ENCODE measurements around the gene HNRNPR.

The HNRNPR gene

DNA sequence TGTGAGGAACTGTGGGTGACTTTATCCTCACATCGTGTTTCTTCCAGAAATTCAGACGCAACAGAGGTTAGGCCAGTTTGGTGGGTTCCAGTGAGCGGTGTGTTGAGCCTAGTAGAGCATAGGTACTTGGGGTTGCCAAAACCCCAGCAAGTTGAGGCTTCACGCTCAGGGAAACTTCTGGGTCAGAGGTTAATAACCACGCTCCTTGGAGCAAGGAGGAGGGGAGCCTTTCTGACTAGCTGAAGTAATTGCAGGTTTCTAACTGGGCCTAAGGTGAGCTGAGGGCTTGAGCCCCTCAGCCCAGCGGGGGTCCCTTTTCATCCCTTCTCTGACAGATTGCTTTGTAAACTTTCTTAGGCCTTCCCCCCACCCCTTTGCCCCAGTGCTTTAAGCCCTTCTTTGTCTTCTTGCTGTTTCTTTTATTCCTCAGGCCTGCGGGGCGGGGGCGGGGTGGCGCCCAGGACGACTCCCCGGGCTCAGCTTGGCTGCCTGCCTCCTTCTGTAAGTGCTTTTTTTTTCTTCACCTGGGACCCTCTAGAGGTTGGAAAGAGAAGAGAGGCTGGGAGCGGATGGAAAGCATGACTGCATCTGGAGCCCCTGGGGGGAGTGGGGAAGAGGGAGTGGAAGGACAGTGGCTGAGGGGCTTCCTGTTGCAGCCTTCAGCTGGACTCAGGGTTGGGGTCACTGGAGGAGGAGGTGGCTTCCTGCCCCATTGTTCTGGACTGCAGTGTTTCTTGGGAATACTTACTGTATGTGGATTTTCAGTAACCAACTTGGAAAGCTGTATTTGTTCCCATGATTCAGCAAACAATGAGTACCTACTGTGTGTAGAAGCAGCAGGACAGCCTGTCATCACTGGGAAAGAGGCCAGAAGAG is 26.9 kb upstream of the HNRNPR start:
- DNase-seq: no peak
- in situ Hi-C loops (cut with HindIII; ENCODE audit: low pct_ligation_motif_present, low pct_unique_long_range_greater_than_20kb, low sequenced_read_pairs): no loop called here

DNA sequence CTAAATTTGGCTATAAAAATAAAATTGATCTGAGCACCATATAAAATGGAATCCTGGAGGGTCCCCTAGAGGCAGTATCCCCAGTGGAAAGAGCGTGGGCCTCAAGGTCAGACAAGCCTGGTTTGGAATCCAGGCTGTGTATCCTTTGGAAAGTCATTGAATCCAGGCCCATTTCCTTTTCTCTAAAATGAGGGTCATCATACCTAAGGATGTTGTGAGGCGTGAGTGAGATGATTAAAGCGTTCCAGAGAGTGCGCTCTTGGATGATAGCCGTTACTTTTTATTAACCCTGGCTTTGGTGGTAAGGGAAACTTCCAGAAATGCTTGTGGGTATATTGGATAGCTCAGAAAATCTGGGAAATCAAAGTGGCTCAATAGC is 26.2 kb upstream of the HNRNPR start:
- in situ Hi-C loops (cut with HindIII; ENCODE audit: low pct_ligation_motif_present, low pct_unique_long_range_greater_than_20kb, low sequenced_read_pairs): no loop called here
- DNase-seq: no peak

DNA sequence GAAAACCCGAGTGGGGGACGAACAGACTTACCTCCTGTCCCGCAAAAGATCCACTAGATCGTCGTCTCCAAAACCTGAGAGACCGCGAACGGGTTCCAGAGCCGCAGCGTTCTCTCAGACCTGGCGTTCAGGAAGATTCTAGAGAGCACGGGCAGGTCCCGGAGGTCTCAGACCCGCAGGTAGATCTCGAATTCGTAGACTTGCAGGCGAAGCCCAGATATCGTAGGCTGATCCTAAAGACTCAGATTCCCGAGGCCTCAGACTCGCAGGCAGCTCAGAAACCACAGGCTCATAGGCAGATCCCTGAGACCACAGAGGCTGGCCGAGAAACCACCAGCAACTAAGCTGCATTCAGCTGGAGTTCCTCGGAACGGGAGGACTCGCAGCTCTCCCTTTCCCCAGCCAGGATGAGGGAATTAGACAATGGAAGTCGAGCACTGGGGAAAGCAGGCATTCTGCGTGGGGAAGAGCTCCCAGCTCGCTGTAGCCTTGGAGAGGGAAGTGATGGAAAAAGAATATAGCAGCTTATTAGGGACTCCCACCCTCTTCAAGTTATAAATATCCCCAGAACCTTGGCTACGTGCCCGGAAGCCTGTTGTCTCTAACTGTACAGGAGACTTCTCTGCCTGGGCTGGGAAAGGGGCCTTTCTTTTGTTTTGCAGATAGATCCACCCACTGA is 25.4 kb upstream of the HNRNPR start, which contains the start of gene ZNF436:
Gene ZNF436, minus strand, starts transcription at position 502 of the 679 bp plus-strand sequence. CDS start 1,831 bp downstream, outside the sequence.
- in situ Hi-C loops (cut with HindIII; ENCODE audit: low pct_ligation_motif_present, low pct_unique_long_range_greater_than_20kb, low sequenced_read_pairs): no loop called here
- peak; percentile 70 for DNase-seq

DNA sequence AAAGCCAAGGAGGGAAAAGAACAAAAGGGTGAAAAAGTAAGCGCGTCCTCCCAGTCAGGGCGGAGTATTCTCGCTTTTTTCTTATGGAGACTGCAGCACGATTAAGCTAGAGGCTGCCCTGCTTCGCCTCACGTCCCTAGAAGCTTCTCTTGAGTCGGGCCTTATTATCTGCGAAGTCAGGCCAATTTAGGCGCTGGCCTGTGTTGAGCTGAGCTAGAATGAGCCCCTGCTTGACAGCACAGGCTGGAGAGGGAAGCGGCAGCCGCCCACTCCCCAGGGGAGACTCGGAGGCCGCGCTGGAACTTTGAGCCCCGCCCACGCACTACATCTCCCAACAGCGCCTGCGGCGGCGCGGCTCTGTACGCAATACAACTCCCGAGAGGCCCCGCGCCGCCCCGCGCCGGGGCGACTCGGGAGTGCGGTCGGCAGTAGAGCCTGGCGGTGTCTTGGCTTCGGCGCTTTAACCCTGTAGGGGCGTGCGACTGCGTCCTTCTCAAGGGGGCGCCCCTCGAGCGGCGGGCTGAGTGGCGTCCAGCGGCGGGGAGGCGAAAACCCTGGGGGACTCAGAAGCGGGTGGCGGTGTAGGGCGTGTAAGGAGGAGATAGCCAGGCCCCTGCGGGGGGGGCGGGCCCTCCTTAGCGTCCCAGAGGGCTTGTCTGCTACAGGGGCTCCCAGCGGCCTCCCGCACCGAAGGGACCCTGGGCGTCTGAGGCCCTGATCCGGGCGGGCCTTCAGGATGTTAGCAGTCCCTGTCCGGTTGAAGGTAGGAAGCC is 24.7 kb upstream of the HNRNPR start:
- in situ Hi-C loops (cut with HindIII; ENCODE audit: low pct_ligation_motif_present, low pct_unique_long_range_greater_than_20kb, low sequenced_read_pairs): no loop called here
- DNase-seq: peak; percentile 86

DNA sequence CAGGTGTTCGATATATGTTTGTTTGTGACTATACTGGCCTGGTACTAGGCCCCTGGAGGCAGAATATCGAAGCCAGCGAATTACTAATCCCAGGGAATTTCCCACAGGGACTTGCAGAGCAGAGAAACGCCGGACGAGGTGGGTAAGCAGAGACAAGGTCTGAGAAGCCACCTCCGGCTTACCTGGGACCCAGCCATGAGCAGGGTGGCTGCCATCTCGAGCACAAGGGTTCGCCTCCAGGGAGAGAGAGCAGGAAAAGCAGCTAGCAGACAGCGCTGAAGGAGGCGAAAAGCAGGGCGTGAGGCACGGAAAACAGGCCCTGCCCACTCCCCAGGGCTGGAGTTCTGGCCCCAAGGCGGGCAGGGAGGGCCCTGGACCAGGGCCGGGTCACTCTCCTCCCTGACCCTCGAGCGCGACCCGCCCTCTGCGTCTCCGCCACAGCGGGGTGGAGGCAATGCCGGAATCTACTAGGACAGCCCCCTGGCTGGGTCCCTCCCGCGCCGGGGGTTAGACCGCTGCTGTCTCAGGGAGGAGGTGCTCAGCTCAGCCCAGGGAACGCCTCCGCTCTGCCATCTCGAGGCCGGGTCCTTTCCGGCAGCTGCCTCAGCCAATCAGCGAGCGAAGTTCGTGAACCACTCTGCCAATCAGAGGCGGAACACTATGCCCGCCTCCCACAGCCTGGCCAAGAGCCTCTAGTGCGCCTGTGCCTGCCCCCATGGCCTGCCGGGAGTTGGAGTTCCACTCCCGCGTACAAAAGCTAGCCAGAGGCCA is 23.9 kb upstream of the HNRNPR start:
- in situ Hi-C loops (cut with HindIII; ENCODE audit: low pct_ligation_motif_present, low pct_unique_long_range_greater_than_20kb, low sequenced_read_pairs): no loop called here
- peak; percentile 97 for DNase-seq

DNA sequence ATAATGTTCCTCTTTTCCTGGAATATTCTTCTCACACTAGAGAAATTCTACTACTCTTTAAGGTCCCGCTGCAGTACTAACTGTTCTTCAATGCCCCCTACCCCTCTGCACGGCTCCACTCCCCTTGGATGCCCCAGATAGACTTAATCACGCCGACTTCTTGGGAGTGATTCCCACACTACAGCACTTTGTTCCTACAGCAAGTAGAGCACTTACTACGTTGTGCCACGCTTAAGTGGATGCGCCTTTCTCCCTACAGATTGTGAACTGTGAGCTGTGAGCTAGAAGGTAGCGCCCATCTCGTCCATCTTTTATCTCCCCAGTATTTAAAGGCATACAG is 23.3 kb upstream of the HNRNPR start:
- DNase-seq: peak; percentile 6
- in situ Hi-C loops (cut with HindIII; ENCODE audit: low pct_ligation_motif_present, low pct_unique_long_range_greater_than_20kb, low sequenced_read_pairs): no loop called here

DNA sequence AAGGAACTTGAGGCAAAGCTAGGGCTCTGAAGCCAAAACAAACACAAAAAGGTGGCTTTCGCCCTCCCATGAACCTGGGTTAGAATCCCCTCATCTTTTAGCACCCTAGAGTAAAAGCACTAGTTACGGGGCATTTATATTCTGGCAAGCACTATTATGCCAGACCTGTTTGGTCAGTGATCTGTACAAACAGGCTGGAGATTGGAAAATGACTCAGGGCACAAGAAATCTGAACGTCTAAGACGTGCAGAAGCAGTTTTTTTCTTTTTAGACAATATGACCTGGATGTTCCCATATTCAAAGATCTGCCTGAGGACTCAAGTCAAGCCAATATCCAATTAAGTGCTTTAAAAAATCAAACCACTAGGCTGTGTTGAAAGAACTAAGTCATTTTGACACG is 22.5 kb upstream of the HNRNPR start:
- in situ Hi-C loops (cut with HindIII; ENCODE audit: low pct_ligation_motif_present, low pct_unique_long_range_greater_than_20kb, low sequenced_read_pairs): no loop called here
- no peak for DNase-seq

DNA sequence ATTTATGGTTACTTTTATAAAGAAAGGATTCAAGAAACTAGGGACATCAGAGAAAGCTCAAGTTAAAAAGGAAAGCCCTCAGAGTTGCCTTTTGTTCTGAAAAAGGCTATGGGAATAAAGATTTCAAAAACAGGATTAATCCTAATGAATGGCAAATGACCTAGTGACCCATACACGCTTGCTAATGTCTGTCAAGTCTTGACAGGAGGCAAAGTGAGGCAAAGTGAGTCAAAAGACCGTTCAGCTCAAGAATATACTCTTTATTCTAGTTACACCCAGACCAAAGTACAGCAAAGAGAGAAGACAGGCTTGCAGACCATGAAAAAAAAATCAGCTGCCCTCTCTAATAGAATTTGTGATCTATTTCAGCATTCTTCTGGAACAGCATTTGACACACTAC is 22.1 kb upstream of the HNRNPR start:
- in situ Hi-C loops (cut with HindIII; ENCODE audit: low pct_ligation_motif_present, low pct_unique_long_range_greater_than_20kb, low sequenced_read_pairs): no loop called here
- DNase-seq: no peak

DNA sequence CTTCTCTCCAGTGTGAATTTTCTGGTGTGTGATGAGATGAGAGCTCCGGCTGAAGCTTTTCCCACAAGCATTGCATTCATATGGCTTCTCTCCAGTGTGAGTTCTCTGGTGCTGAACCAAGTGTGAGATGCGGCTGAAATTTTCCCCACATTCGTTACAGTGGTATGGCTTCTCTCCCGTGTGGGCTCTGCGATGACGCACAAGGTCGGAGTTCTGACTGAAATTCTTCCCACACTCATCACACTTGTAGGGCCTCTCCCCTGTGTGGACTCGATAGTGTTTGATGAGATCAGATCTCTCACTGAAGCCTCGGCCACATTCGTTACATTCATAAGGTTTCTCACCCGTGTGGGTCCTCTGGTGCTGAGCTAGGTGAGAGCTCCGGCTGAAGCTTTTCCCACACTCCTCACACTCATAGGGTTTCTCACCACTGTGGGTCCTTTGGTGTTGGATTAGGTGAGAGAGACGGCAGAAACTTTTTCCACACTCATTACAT is 18.2 kb upstream of the HNRNPR start:
- DNase-seq: peak; percentile 27
- in situ Hi-C loops (cut with HindIII; ENCODE audit: low pct_ligation_motif_present, low pct_unique_long_range_greater_than_20kb, low sequenced_read_pairs): no loop called here

DNA sequence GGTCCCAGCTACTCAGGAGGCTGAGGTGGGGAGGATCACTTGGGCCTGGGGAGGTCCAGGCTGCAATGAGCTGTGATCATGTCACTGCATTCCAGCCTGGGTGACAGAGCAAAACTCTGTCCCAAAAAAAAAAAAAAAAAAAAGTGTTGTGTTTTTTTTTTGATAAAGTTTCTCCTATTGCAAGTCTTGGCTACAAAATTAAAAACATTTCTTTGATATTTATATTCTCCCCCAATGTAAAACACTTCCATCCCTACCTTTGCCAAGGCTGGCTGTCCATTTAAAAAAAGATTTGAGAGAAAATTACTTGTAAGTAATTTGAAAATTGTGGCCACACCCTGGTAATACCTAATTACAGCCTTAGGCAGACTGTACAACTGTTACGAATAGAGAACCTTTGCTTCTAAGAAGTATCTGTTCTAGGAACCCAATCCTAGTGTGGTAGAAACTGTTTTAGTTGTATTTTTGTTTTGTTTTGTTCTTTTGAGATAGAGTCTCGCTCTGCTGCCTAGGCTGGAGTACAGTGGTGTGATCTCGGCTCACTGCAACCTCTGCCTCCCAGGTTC is 14.3 kb upstream of the HNRNPR start:
- no peak for DNase-seq
- in situ Hi-C loops (cut with HindIII; ENCODE audit: low pct_ligation_motif_present, low pct_unique_long_range_greater_than_20kb, low sequenced_read_pairs): no loop called here

DNA sequence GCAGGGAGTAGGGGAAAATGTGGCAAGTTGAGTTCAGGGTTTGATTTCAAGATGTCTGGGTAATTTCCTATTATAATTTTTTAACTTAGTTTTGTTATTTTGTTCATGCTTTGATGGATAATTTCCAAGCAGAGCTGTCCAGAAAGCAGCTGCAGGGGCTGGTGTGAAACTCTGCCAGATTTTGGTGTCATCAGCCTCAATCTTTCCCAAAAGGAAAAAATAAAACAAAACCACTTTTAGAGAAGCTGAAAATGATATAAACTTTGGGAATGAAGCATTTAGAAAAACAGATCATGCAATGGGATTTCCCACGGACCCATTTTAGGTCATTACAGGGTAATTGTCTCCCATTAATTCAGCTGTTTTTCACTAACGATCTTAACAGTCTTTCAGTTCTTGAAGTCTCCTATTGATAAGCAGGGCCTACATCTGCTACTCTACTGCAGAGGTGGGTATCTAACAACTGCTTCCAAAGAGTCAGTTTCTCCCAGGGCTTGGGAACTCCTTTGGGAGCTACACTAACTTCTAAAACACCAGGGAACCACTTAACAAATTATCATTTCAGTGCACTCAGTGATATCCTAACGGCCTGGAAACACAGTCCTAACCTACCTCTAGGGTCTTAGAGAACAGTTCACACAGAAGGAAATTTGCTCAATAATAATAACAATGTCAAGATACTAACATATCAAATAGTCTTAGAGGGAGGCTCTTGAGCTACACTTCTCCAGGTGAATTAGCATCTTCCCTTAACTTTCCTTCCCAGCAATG is 13.2 kb upstream of the HNRNPR start:
- in situ Hi-C loops (cut with HindIII; ENCODE audit: low pct_ligation_motif_present, low pct_unique_long_range_greater_than_20kb, low sequenced_read_pairs): no loop called here
- DNase-seq: no peak

DNA sequence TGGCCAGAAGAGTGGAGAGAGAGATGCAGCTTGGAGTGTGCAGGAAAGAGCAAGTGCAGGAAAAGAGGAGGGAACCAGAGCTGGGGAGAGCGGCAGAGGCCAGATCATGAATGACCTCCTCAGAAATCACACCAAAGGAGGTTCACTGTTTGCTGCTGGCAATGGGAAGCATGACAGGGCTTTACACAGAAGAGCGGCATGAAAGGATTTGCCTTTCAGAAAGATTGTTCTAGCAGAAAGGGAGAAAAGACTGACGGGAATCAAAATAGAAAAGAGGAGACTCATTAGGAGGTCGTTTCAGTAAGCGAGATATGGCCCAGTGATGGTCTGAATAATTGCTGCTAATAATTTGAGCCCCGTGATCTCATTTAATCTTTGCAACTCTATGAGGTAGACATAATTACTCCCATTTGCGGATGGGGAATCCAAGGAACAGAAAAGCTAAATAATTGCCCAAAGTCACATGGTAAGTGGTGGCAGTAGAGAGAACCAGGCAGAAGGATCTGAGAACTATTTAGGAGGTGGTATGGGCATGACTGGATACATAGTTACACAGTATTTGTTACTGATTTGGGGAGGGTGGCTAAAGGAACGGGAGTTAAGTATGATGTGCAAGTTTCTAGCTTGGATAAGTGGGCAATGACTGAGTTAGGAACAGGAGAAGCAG is 12.5 kb upstream of the HNRNPR start:
- in situ Hi-C loops (cut with HindIII; ENCODE audit: low pct_ligation_motif_present, low pct_unique_long_range_greater_than_20kb, low sequenced_read_pairs): no loop called here
- DNase-seq: no peak

DNA sequence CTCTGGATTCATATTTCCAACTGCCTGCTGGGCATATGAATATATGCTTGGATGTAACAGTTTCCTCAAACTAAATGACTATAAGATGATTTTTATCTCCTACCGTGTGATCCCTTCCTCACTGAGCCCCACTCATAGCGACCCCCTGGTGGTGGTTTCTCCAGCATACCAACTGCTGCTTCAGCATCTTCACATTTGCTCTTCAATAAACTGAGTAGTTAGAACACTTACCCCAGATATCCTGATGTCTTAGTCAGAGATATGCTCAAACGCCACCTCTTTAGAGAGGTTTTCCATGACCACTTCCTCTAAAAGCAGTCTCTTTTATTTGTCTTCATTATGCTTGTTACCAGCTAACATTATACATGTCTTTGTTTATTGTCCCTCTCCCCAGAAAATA is 10.2 kb upstream of the HNRNPR start:
- DNase-seq: no peak
- in situ Hi-C loops (cut with HindIII; ENCODE audit: low pct_ligation_motif_present, low pct_unique_long_range_greater_than_20kb, low sequenced_read_pairs): no loop called here

DNA sequence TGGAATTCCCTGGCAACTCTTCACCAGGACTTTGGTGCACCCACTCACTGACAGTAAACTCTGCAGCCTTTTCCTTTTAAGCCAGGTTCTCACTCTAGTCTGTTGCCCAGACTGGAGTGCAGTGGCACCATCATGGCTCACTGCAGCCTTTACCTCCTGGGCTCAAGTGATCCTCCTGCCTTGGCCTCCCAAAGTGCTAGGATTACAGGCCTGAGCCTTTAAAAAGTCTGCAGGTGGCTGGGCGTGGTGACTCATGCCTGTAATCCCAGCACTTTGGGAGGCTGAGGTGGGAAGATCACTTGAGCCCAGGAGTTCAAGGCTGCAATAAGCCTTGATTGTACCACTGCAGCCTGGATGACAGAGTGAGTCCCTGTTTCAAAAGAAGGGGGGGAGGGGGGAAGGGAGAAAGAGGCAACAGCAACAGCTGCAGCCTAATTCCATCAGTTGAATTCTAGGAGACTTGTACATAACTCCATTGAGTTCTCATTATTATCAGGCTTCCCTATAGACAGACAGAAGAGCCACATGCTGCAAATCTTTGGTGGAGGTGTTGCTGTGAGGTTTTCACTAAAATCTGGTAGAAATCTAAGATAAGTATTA is 8.1 kb upstream of the HNRNPR start:
- in situ Hi-C loops (cut with HindIII; ENCODE audit: low pct_ligation_motif_present, low pct_unique_long_range_greater_than_20kb, low sequenced_read_pairs): no loop called here
- no peak for DNase-seq

DNA sequence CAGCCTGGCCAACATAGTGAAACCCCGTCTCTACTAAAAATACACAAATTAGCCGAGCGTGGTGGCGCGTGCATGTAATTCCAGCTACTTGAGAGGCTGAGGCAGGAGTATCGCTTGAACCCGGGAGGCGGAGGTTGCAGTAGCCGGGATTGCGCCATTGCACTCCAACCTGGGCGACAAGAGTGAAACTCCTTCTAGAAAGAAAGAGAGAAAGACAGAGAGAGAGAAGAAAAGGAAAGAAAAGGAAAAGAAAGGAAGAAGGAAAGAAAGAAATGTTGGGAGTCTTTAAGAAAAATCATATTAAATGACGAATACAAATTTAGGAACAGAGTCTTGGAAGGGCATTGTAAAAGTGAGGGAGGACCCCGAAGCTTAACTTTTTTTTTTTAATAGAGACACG is 1.8 kb upstream of the HNRNPR start:
- in situ Hi-C loops (cut with HindIII; ENCODE audit: low pct_ligation_motif_present, low pct_unique_long_range_greater_than_20kb, low sequenced_read_pairs): no loop called here
- DNase-seq: no peak

DNA sequence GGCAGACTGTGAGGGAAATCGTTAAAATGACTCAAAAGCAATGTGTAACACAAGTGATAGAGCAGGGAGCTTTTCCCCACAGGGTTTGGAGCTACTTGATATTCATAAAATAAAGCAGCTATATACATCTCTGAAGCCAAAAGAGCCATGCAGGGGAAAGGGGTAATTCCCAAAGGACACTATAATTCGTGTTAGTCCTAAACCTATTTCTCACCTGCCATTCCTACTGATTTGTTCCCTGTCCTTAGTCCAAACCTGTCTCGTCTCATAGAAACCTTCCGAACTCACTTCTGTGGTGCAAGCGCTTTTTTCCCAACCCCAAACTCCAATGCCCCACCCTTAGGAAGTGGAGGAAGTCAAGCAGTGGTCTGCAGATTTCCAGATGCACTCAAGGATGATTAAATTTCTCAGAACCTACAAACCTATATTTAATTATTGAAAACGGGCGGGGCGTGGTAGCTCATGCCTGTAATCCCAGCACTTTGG is 946 bp upstream of the HNRNPR start:
- in situ Hi-C loops (cut with HindIII; ENCODE audit: low pct_ligation_motif_present, low pct_unique_long_range_greater_than_20kb, low sequenced_read_pairs): no loop called here
- no peak for DNase-seq
